SH-SY5Y (cell line): Measurements from ENCODE around the gene UQCC2.

Experiments
- GATA2 ChIP-seq: IDR thresholded peaks from 2 replicates; pipeline ENCODE4 v1.6.1; 2011; ENCODE audit warnings: mild to moderate bottlenecking, low read depth, low read length
- GATA3 ChIP-seq: IDR thresholded peaks from 2 replicates; pipeline ENCODE4 v1.6.1; 2011; ENCODE audit warnings: low read depth, mild to moderate bottlenecking, low read length, moderate library complexity

- TF ChIP-seq GATA2 (no peak), GATA3 (no peak)
Observed at GRCh38 chr6:33679761-33680160, 31.7 kb downstream of the UQCC2 start.
